HuH-7 (cell line): Measurements from ENCODE around the gene SPATA9.

Experiments used
- DNase-seq: peaks from one replicate; pipeline ENCODE4 v3.0.0; 2011; ENCODE audit warnings: low spot score

SPATA9 gene, protein sequence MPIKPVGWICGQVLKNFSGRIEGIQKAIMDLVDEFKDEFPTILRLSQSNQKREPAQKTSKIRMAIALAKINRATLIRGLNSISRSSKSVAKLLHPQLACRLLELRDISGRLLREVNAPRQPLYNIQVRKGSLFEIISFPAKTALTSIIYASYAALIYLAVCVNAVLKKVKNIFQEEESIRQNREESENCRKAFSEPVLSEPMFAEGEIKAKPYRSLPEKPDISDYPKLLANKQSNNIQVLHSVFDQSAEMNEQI

DNA sequence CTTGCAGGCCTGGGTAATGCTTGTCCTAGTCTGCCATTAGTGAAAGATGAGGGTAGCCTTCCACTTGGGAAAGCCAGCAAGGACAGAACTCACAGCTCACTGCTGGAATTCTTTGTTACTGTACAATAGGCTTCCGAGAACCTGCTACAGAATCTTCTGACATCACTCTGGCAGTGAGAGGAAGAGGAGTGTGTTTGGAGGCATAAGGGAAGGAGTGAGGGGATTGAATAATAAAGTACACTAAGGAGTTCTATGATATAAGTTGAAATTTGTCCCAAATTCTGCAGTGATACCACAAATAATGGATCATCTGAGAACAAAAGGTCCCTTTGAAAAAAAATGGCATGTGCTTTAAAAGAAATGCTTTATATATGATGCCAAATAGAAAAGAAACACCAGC, at the start of gene SPATA9:
TSS of gene SPATA9 (minus strand) at position 101 of the 400 bp plus-strand sequence. CDS start 137 bp downstream, outside the sequence.
- no peak for DNase-seq

DNA sequence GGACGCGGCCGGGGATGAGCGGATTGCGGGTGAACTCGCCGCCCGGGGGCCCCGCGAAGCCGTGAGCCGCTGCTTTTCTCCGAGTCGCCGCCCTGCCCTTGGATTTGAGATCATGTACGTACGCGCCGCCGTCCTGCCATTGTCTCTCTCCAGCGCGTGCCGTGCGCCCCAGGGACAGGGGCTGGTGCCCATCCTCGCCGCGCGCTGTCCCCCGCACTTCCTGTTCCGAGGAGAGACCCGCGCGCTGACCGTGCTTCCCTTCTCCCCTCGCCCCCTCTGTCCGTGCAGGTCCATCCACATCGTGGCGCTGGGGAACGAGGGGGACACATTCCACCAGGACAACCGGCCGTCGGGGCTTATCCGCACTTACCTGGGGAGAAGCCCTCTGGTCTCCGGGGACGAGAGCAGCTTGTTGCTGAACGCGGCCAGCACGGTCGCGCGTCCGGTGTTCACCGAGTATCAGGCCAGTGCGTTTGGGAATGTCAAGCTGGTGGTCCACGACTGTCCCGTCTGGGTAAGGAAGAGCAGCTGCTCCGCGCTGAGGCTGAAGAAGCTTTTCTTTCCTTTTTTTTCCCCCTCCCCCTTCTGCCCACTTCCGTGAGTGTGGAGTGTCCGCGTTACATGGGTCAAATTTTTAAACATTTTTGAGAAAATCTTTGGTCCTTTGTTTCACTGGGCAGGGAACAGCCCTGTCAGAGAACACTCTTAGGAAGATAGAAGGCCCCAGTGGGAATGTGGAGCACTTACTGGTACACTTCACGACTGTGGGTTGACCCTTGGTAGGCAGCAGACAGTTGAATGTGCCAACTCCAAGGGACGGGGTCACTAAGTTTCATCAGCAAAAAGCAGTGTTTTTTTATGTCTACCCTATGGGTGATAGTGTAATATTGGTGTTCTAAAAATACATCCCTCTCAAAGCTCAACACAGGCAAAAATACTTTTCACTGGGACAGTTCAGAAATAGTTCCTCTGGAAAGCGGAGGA, 49.1 kb upstream of the SPATA9 start:
- DNase-seq: peak; percentile 42

DNA sequence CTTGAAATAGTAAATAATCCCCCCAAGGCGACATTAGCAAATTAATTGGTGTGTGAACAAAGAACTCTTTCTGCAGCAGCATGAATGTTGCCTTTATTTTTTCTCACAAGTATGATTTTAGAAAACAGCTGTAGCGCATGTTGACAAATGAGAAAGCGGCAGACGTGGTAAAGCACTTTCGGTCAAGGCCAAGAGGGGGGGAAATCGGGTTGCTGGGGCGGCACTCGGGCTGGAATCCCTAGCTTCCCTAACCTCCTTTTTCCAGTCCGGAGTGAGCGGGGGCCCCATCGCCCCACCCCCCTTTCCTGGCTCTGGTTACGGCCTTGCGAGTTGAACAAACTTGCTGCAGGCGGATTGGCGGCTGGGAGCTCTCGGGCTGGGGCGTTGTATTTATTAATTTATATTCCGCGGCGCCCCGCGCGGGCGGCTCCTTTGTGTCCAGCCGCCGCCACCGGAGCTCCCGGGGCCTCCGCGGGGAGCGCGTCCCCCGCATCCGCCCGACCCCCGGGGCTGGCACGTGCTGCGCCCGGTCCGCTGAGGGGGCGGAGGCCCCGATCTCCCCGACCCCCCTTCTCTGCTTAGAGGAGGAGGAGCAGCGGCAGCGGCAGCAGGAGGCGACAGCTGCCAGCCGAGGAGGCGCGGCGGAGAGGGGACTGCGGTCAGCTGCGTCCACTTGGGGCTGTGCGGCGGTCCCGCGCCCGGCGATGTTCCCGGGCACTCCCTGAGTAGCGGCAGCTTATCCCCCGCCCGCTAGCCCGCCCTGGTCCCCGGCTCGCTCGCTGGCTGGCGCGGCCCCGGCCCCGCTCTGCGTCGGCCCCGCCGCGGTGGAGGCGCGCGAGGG, 48.2 kb upstream of the SPATA9 start, which contains the start of gene RHOBTB3:
TSS of gene RHOBTB3 (plus strand) at position 607 of the 841 bp plus-strand sequence. CDS start 347 bp downstream, outside the sequence.
- peak; percentile 49 for DNase-seq

DNA sequence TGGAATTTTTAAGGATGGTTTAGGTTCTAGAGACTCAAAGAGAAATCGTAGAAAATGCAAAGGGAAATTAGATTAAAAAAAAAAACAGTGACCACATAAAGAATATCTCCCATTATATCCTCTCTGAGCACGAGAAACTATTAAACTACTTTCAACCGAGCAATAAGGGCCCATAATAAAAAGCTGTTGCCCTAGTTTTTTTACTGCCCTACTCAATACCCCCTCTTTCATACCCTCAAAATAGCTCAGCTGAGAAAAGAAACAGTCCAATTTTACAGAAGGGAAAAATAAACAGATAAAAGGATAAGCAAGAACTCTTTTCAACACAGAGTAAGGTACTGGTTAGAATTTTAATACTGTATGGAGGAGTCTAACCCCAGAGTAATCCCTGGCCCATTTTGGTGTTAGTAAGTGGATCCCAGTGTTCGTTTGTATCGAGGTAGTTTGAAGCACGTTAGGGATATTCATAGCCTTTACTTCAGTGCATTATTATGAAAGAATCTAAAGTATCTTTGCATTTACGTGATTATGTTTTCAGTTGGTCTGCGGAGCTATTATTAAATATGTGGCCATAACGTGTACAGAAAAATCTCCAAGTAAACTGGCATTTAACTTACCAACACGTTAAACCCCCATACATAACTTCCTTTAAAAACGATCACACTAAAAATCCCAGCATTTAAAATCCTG, 47.4 kb upstream of the SPATA9 start:
- DNase-seq: no peak

DNA sequence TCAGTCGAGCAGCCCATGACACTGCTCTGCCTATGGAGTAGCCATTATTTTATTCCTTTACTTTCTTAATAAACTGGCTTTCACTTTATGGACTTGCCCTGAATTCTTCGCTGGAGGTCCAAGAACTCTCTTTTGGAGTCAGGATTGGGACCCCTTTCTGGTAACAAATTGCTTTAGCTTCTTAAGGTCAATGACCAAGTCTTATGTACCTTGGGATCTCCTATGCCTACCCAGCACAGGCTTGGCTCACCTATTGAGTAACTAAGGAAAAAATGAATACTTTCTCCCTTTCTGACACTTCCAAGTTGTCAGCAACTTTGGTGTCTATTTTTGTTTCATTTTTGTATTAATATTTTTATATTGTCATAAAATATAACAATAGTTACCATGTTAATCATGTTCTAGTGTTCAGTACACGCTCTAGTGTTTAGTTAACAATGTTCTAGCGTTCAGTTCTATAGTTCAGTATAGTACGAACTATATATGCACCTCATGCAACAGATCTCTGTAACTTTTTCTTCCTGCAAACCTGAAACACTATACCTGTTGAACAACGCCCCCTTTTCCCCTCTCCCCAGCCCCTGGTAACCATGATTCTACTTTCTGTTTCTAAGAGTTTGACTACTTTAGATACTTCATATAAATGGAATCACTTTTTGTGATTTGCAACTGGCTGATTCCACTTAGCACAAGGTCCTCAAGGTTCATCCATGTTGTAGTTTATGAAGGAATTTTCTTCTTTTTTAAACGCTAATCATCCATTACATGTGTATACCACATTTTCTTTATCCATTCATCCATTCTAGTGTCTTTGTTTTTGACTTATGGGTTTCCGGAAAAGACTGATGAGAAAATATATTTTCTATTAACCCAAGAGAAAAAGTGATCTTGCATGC, 46.6 kb upstream of the SPATA9 start:
- DNase-seq: no peak

- no peak for DNase-seq
Measured at GRCh38 chr5:95728494-95729114, 45.8 kb upstream of the SPATA9 start.

DNA sequence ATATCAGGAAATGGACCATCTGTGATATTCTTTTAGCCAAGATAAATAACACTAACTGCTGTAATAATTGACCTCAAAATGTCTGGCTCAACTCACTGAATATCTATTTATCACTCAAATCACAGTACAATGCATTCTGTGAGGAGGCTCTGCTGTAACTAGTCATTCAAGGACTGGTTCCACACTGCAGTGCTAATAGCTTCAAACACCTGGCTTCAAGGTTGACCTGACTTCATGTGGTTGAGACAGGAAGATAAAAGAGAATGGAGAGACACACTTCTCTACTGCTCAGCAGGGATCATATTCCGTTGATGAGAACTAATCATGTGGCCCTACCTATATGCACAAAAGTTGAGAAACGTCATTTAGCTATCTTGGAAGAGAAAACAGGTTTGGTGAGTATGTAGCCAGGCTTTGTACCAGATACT, 45.0 kb upstream of the SPATA9 start:
- DNase-seq: no peak

GRCh38 chr5:95726811-95727763, 44.3 kb upstream of the SPATA9 start:
- no peak for DNase-seq

GRCh38 chr5:95725937-95726810, 43.4 kb upstream of the SPATA9 start:
- DNase-seq: no peak

DNA sequence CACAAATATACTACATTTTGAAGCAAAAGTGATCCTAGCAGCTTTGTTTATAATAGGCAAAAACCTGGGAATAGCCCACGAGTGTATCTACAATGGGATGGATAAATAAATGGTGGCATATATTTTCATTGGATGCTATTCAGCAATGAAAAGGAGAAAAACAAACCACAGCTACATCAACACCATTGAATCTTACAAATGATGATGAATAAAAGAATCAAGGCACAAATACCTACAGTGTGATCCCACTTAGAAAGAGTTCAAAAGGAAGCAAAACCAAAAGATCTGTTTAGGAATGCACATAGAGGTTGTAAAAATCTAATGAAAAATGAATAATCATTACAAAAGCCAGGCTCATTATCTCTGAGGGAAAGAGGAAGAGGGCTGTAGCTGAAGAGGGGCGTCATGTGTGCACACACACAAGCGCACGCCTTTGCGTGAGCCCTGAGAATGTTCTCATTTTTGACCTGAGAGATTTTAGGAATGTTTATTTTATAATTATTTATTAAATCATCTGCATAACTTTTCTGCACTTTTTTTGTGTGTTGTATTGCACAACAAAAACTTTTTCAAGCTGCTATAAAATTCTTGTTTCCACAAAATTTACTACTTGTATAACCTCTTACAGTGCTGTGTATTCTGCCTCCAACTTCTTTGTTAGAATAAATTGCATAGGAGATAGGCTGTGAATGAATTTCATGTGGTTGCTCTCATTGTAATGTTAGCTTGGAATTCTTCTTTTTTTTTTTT, 42.5 kb upstream of the SPATA9 start:
- no peak for DNase-seq

- peak; percentile 50 for DNase-seq
Measured at GRCh38 chr5:95723632-95724369, 41.0 kb upstream of the SPATA9 start.

GRCh38 chr5:95721582-95722295, 38.9 kb upstream of the SPATA9 start:
- no peak for DNase-seq

DNA sequence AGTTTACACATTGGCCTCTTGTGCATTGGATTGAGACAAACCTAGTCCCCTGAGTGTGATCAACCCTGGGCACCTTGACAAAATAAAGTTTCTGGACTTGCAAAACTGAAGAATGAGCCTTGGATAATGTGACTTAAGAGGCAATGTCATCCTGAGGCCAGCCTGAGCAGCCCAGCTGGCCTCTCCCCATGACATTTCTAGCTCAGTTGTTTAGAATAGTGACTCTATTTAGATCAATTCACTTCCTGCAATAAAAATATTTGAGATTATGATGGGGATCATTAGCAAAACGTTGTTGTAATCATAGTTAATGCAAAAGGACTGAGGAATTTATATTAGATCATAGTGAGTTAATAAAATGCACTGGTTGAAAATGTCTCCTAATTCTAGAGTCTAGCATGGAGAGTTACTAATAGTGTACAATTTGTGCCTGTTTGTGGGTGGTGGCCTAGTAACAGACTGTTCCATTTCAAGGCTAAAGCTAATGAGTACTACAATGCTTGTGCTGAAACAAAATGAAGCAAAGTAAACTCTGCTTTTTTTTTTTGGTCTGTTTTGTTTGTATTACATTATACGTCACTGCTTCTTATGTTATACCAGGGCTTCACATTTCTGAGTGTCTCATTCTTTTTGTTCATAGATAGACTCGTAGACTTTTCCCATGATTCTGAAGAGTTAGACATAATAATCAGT, 37.4 kb upstream of the SPATA9 start:
- no peak for DNase-seq

- no peak for DNase-seq
Measured at GRCh38 chr5:95718738-95719137, 35.9 kb upstream of the SPATA9 start.

GRCh38 chr5:95718203-95718602, 35.4 kb upstream of the SPATA9 start:
- DNase-seq: no peak
